AG04450 (cell line): ENCODE data around the gene BTBD9. TPM values are rescaled to one million over a fixed set of nuclear protein-coding genes. Genes with fewer than 3 reads are reported as not detected.
"Not testable (repeated sequence)": the region's sequence is repeated elsewhere in the genome, so short reads cannot be mapped to it uniquely, and the experiment has no call there.

ENCODE experiments used
- CTCF ChIA-PET: fragments of 300-600, 350-600 bp; formaldehyde crosslinking; extraction: SDS; loops from one replicate; lab custom pipeline; 2022; ENCODE audit warnings: antibody characterized with exemption, inconsistent platforms; lab: Charles Lee
- POLR2A ChIA-PET: fragments of 350-600 bp; formaldehyde crosslinking; extraction: SDS; loops from one replicate; lab custom pipeline; 2021; ENCODE audit warnings: antibody characterized with exemption, inconsistent platforms; lab: Yijun Ruan, JAX
- DNase-seq: peaks from one replicate; pipeline ENCODE4 v3.0.0-alpha.2; 2011; ENCODE audit warnings: low read depth, low spot score
- H3K27ac ChIP-seq: one replicate; pipeline ENCODE4 v1.5.1; 2012; ENCODE audit warnings: low read depth, low read length, control low read depth
- H3K27me3 ChIP-seq: one replicate; pipeline ENCODE4 v1.6.0; 2012; ENCODE audit warnings: low read length; ENCODE audit not compliant: control insufficient read depth, insufficient read depth
- H3K4me3 ChIP-seq: 2 replicates; pipeline ENCODE4 v1.5.1; 2011; ENCODE audit warnings: mild to moderate bottlenecking, low read depth, low read length, control low read depth
- H3K9me3 ChIP-seq: 2 replicates; pipeline ENCODE4 v1.5.1; 2012; ENCODE audit warnings: low read length; ENCODE audit not compliant: control insufficient read depth, insufficient read depth
- polyA plus RNA-seq: library from polyadenylated mRNA; depleted of rRNA; stranded (reverse); fragments of >200 nt; gene quantifications from 2 replicates; pipeline ENCODE4 v1.2.3, GENCODE V29; 2011
- TF ChIP-seq, protein P1 (sequence below): IDR thresholded peaks from 2 replicates; pipeline ENCODE4 v1.5.1; 2011; ENCODE audit warnings: low read depth, low read length, control low read depth, inconsistent platforms

The BTBD9 gene
- polyA plus RNA-seq, 1 experiment = 7.2 TPM

DNA sequence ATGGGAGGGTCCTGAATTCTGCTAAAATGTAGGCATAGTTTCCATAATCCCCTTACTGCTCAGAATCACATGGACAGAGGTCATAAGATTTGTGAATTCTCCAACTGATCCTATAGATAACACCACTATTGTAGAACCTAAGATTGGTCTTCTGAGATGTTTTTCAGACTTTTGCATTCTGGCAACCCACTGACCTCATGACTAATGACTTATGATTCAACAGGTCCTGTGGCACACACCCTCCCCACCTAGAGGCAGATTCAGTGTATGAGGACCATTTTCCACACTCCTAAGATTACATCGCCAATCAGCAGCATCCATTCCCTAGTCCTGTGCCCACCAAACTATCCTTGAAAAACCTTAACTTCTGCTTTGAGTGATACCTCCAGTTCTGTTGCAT lies 207.2 kb downstream of the BTBD9 start:
- Histone ChIP-seq H3K27ac (no peak overlapping the region), H3K9me3 (peaks cover 3% of the 10 kb centered on the region; the same call in 1 of the 2 replicates), H3K27me3 (no peaks in the 10 kb centered on the region), H3K4me3 (no peak overlapping the region)
- TF ChIP-seq, protein P1, sequence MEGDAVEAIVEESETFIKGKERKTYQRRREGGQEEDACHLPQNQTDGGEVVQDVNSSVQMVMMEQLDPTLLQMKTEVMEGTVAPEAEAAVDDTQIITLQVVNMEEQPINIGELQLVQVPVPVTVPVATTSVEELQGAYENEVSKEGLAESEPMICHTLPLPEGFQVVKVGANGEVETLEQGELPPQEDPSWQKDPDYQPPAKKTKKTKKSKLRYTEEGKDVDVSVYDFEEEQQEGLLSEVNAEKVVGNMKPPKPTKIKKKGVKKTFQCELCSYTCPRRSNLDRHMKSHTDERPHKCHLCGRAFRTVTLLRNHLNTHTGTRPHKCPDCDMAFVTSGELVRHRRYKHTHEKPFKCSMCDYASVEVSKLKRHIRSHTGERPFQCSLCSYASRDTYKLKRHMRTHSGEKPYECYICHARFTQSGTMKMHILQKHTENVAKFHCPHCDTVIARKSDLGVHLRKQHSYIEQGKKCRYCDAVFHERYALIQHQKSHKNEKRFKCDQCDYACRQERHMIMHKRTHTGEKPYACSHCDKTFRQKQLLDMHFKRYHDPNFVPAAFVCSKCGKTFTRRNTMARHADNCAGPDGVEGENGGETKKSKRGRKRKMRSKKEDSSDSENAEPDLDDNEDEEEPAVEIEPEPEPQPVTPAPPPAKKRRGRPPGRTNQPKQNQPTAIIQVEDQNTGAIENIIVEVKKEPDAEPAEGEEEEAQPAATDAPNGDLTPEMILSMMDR = no peak
- ChIA-PET POLR2A (no interaction called here), CTCF (no interaction called here)
- DNase-seq = no peak

GRCh38 chr6:38432079-38432478 lies 207.7 kb downstream of the BTBD9 start:
- TF ChIP-seq, protein P1 = no peak
- H3K27me3 ChIP-seq = no peaks in the 10 kb centered on the region
- no peak overlapping the region for H3K27ac ChIP-seq
- CTCF ChIA-PET = no interaction called here
- POLR2A ChIA-PET = interaction anchor here (0.6 kb wide), 1 partner anchor 255 kb away, joined by 3 read pairs; no protein-coding TSS in a partner anchor
- no peak for DNase-seq
- H3K4me3 ChIP-seq = no peak overlapping the region
- H3K9me3 ChIP-seq = peaks cover 3% of the 10 kb centered on the region; the same call in 1 of the 2 replicates

GRCh38 chr6:38429546-38429945 lies 210.2 kb downstream of the BTBD9 start:
- CTCF ChIA-PET = no interaction called here
- POLR2A ChIA-PET = no interaction called here
- Histone ChIP-seq H3K9me3 (peaks cover 3% of the 10 kb centered on the region; the same call in 1 of the 2 replicates), H3K4me3 (no peak overlapping the region), H3K27ac (no peak overlapping the region), H3K27me3 (no peaks in the 10 kb centered on the region)
- TF ChIP-seq, protein P1 = no peak
- no peak for DNase-seq

DNA sequence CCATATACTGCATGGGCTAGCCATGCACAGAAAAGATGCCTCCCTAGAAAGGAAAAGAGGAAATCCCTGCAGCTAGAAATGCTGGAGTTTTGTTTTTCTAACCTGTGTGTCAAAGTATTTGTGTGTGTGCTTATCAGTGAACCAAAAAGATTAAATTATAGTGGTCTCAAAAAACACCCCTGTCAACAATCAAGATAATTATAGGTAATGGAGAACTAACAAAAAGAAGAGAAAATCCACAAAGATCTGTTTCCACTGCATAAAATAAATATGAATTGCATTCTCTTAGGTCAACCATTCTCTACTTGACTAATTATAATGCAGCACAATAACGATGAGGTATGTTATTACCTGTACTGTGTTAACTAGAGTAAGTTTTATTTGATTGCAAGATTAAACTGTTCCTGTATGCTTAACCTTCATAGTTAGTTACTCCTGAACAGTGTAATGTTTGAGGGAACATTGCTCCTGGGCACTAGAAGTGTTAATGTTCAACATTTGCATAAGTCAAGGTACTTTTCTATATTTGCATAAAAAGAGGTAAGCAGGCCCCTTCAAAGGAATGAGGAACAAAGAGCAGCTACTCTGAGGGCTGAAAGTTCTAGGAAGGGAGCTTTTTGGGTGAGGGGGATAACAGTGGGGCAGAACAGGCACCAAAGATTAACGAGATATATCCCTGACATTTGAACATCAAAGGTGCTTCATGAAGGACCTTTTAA lies 212.1 kb downstream of the BTBD9 start:
- ChIA-PET CTCF (interaction anchor here (0.6 kb wide), 1 partner anchor 27 kb away, joined by 3 read pairs; no protein-coding TSS in a partner anchor), POLR2A (no interaction called here)
- Histone ChIP-seq H3K9me3 (peaks cover 3% of the 10 kb centered on the region; the same call in 1 of the 2 replicates), H3K4me3 (no peak overlapping the region), H3K27ac (no peak overlapping the region), H3K27me3 (no peaks in the 10 kb centered on the region)
- TF ChIP-seq, protein P1 = no peak
- DNase-seq = no peak

- POLR2A ChIA-PET, H3K27ac ChIP-seq, H3K9me3 ChIP-seq, DNase-seq, H3K27me3 ChIP-seq, CTCF ChIA-PET, H3K4me3 ChIP-seq: not testable (repeated sequence)
Observed at GRCh38 chr6:38425788-38426488, 213.8 kb downstream of the BTBD9 start.
